HG03439 (cell line): Measurements from ENCODE around the gene BICC1.
"Not testable (repeated sequence)": the region's sequence is repeated elsewhere in the genome, so short reads cannot be mapped to it uniquely, and the experiment has no call there.

Experiments used
- ATAC-seq: cut with Tn5 transposase; IDR thresholded peaks from one replicate; pipeline ENCODE4 v1.9.1; 2021; ENCODE audit warnings: mild to moderate bottlenecking, moderate library complexity; ENCODE audit not compliant: unreplicated experiment

The BICC1 gene

DNA sequence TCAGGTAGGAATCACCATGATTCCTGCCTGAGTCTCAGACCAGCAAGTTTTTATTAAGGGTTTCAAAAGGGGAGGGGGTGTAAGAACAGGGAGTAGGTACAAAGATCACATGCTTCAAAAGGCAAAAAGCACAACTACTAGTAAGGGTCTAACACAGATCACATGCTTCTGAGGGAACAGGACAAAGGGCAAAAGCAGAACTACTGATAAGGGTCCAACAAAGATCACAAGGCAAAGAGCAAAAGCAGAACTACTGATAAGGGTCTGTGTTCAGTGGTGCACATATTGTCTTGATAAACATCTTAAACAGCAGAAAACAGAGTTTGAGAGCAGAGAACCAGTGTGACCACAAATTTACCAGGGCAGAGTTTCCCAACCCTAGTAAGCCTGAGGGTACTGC, 84.5 kb downstream of the BICC1 start:
- ATAC-seq, result not testable (repeated sequence)

DNA sequence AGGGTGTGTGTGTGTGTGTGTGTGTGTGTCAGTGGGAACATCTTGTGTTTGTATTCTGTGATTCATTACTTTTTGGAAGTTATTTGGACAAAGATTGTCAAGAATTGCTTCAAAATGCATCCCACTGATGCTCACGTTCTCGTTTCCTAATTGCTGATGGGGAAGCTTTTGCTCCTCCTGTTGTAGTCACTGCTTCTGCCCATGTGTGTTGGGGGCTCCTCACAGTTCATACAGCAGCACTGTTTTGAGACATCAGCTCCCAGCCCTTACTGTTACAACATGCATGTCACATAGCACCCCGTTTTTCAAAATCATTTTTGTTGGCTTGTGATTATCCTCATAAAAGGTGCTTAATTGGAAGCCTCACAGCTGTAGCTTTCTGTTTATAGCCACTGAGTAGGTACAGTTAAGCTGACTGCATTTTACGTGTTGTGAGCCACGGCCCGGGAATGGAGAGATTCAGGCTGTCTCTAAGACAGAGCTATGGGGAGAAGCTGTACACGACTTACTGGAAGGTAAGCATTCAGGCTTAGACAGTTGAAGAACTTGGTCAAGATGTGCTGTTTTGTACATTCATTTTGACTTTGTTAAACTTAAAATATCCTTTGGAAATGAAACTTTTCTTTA, 87.4 kb downstream of the BICC1 start:
- ATAC-seq, result no peak

DNA sequence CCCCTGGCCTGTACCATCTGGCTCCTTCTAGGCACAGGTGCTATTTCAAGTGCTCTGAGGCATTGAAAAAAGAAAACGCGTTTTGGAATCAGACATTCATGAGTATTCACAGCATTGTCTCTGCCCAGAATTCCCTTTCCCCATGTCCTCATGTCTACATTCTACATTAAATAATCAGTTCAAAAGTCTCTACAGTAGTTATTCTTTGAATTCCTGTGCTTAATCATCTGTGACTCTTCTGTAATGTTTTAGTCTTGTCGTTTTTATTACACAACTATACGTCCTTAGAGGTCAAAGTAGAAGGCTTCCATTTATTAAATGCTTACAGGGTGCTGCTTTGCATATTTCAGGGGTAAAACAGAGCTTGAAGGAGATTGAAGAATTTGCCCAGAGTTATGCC, 95.7 kb downstream of the BICC1 start:
- ATAC-seq, result no peak

DNA sequence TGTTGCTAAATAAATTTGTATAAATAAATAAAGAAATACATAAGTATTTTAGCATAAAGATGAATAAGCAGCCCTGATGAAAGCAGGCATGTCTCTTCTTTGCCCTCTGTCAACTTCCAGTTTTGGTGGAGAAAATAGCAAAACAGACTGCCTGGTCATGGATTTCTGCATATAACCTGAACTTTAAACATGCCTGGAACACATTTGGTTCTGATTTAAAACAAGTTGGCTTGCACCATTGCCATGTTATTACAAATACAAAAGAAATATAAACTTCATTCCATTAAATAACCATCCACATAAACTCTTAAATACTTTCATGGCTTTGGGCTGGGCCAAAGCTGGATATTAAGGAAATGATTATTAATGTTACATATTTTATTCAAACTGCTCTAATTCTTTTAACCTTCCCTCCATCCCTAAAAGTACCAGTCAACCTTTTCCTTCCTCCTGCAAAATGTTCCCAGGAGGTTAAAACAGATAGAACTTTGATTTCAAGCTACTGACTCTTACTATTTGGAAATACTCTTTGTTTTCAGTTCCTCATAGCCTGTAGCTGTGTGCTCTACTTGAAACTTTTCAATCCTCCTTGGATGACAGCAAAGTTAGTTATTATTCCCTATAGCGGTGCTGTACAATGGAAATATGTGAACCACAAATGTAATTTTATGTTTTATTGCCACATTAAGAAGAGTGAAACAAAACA, 96.3 kb downstream of the BICC1 start:
- ATAC-seq, result no peak

DNA sequence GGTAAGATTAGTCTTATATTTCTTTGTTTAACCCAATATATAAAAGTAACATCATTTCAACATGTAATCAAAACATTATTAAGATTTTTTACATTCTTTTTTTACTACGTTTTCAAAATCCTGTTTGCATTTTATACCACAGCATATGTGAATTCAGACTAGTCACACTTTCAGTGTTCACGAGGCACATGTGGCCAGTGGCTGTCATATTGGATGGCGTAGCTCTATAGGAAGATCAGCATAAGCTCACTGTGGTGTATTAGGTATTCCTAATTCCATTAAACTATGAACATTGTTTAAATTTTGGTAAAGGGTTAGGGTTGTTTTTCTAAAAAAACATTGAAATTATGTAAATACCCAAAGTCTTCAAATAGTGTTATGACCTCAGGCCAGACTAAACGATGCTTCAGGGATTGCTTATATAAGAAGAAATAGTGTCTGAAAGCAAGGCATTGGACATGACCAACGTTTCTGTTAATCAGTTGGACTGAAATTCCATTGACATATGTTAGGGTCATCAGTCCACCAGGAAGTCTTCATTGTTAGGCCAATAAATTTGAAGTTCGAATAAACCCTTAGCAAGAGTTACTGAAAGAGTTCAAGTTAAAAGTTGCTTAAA, 97.0 kb downstream of the BICC1 start:
- ATAC-seq, result no peak

DNA sequence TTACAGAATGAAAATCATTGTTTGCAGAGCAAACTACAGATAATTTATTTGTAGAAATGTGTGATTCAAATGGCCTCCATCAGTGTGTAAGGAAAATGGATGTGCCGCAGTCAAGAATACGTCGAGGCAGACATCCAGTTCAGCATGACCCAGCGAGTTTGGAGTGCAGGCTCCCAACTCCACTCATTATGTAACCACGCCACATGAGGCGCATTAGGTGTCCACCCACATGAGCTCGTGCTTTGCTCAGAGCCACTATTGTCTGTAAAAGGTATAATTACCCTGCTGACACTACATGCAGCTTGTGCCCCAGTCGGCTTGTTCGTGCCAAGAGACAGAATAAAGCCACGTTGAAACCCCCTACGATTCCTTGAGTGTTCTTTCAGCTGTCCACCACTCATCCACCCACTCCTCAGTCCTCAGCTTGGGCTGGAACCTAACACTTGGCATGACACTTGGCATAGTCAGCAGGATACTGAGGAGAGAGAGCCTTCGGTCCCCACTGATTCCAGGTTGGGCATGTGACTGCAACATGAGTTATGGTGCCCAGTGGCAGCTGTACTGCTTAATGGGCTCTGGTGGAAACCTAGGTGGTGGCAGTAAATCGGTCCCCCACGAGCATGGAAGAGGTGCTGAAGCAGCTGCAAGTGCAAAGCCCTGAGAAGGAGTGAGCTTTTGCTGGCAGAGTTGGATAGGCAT, 102.7 kb downstream of the BICC1 start:
- ATAC-seq, result no peak

DNA sequence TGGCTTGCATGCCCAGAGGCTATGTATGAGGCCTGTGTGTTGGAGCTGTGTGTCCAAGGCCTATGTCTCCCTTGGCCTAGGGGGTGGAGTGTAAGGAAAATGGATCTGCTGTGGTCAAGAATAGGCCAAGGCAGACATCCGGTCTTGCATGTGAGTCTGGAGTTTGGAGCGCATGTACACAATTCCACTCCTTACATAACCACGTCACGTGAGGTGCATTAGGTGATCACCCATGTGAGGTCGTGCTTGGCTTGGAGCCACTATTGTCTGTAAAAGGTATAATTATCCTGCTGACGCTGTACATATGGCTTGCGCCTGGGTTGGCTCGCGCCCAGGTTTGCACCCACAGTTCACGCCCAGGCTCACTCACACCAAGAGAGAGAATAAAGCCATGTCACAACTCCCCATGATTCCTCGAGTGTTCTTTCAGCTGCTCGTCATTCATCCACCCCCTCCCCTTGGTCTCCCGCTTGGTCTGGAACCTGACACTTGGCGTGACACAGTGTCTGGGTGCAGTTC, 105.5 kb downstream of the BICC1 start:
- no peak for ATAC-seq

DNA sequence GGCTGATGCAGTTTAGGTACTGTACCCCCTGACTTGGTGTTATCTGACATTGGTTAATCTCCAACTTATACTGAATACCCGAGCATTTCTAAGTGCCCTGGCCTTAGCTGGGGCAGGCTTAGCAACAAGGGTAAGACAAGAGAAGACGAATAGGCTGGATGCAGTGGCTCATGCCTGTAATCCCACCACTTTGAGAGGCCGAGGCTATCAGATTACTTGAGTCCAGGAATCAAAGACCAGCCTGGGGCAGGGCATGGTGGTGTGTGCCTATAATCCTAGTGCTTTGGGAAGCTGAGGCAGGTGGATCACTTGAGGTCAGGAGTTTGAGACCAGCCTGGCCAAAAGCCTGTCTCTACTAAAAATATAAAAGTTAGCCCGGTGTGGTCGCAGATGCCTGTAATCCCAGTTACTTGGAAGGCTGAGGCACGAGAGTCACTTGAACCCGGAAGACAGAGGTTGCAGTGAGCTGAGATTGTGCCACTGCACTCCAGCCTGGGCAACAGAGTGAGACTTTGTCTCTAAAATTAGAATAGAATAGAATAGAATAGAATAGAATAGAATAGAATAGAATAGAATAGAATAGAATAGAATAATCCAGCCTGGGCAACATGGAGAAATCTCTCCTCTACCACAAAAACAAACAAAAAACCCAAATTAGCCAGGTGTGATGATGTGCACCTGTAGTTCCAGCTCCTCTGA, 108.9 kb downstream of the BICC1 start:
- ATAC-seq, result no peak

DNA sequence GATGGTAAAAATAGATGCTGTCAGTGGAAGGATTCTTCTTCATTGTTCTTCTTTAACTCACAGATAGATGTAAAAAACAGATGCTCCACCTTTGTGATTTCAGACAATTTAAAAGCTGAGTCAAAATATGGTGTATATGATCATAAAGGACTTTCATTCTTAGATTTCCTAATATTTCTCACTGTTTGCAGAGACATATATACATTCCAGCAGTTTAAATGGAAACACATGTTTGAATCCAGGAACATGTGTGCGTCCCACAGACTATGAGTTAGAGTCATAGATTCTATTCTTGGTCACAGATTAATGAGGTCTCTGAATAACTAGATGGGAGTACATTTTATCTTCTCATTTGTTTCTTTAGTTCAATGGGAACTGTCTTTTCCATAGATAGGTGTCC, 109.6 kb downstream of the BICC1 start:
- no peak for ATAC-seq

DNA sequence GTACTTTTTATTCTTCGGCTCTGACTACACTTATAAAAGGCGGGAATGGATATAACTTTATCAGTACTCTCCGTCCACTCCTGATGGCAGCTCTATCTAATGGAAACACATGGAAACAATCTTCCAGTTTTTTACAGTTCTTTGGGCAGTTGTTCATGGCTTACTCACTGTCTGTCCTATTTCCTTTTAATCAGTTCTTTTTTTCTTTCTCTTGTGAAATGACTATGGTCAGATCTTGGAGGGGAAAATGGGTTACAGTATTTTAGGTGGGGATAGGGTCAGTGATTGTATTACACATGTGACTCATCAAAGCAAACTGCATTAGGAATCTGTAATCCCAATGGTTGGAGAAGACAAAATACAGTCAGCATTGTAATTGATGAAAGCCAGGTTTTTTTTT, 112.4 kb downstream of the BICC1 start:
- ATAC-seq, result no peak

DNA sequence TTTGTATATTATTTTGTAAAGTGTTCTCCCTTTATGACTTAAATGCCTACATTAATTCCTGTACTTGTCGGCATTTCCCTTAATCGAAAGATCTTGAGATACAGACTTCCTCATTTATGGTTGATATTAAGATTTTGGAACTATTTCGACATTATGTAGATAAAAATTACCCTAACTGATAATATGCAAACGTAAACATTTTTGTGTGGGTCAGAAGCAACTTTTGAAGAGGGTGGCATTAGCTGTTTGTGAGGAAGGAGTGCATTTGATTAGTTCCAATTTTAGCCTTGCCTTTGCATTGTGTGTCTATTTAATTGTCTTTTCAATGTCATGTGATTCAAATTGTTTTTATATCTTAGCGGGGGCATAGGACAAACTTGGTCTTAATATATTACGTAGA, 114.7 kb downstream of the BICC1 start:
- ATAC-seq, result no peak

DNA sequence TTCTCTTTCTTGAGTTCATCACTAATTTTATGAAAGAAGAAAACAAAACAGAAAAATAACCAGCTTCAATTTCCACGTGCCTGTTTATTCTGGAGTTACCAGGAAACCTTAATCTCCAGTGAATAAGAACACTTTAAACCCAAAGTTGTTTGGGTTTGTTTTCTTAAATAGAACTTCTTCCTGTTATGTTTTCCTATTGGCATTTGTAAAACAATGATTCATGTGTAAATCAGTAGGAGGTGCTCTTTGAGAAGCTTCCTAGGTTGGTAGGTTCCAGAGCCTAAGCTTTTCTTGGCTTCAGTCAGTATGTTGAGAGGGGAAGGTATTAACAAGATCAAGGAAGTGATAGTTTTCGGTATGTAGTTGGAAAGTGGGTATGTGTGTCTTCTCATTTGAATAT, 119.0 kb downstream of the BICC1 start:
- no peak for ATAC-seq

DNA sequence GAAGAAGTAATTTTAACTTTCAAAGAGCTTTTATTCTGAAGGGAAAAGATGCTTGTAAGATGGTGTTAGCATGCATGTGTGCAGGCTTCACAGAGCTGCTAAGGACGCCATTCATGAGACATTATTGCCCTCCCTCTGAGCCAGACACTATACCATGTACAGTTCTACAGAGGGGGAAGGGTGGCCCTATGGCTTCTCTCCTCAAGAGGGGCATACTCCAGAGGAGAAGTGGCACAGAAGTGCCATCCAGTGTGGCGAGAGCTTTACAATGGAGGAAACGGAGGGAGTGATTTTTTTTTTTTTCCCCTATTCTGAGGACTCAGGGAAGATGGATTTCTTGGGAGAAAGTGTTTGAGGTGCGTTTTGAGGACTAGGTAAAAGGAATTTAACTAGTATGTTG, 119.5 kb downstream of the BICC1 start:
- ATAC-seq, result no peak

DNA sequence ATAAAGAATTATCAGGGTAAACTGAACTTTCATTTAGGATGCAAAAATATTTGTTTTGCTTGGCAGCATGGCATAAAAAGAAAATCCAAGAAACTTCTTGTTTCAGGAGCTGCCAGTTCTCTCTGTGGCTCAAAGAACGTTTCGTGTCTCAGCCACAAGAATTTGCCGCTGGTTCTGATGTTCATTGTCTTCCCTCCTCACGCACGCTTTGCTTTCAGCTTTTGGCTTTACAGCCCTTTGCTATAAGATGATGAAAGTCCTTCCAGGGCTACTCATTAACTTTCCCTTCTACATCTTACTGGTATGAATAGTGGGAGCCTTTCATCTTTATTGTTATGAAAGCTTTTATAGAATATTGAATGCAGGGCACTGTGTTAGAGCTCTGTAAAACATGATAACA, 124.7 kb downstream of the BICC1 start:
- ATAC-seq, result no peak

DNA sequence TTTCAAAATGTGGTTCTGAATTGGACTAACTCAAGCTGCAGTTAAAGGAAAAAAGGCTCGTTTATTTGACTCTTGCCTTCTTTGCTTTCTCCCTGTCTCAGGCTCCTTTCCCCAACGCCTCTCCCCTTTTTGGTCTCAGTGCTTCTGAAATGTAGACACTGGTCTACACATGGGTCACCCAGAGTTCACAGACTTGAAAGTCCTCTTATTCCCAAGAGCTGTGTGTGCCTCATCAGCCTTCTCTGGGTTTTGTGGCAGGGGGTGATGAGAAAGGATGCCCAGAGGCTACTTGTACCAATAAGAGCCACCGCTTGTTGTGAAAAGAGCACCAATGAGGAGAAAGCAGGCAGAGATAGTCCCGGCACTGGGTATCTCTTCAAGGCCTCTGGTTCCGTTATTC, 125.7 kb downstream of the BICC1 start:
- ATAC-seq, result no peak

DNA sequence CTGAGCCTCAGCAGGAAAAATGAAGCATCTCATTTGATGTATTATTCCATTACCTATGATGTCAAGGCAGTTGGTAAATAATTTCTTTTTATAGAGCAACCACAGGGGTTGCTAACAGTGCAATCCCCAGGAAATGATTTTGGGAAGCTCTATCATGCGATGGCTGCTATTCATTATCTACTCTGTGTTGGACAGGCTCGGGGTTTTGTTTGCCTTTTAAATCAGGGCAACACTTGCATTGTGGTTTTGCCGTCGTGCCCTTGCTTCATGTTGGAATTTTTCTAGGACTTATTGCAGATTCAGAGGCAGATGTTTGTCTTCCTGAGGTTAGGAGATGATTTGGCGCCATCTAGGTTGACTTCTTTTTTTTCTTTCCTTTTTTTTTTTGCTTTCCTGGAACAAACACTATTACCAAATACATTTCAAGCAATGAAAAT, 128.4 kb downstream of the BICC1 start:
- no peak for ATAC-seq

DNA sequence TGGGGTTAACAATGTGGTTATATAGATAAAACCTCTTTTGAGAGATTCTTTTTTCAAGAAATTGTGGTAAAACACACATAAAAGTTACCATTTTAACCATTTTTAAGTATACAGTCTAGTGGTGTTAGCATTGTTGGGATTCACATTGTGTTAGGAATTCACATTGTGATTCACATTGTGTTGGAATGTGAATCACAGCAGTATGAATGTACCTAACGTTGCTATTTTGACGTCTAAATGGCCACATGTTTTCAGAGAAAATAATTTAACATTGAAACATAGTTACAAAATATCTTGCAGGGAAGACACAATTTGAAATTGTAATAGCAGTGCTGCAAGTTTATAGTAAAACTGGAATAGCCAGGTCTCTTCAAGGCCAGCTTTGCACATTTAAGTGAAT, 129.0 kb downstream of the BICC1 start:
- ATAC-seq, result no peak

DNA sequence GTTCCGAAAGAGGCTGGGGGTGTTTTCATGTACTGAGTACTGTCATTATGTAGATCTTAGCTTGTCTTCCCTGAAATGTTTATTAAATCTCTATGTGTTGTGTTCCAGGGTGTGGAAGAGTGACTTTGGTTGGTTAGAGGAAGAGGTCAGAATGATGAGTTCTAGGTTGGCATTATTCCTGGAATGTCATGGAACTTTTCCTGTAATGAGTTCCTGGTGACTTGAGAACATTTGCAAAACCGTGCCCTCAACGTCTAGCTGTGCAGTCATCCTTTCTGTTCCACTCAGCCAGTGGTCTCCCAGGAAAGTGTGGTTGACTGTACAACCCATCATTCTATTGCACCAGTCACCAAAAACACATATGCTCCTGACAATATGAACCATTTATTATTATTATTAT, 129.6 kb downstream of the BICC1 start:
- no peak for ATAC-seq

DNA sequence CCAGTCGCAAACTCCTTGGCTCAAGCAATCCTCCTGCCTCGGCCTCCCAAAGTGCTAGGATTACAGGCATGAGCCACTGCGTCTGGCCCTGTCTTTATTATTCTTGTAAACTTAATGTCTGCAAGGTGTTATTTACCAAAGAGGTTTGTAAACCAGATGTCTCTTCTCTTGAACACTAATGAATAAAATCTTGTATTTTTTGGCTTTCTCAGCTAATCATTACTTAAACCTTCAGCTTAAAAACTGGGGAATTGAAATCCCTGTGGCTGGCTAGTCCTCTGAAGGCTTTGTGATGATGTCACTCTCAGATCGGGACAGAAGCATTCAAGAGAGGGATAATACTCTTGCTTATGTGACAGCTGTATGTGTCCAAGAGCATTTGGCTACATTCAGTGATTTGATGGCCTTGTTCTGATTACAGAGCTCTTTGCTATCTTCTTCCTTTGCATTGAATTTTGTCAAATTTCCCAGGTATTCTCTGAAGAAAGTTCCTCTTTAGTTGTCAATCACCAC, 130.3 kb downstream of the BICC1 start:
- ATAC-seq, result no peak

DNA sequence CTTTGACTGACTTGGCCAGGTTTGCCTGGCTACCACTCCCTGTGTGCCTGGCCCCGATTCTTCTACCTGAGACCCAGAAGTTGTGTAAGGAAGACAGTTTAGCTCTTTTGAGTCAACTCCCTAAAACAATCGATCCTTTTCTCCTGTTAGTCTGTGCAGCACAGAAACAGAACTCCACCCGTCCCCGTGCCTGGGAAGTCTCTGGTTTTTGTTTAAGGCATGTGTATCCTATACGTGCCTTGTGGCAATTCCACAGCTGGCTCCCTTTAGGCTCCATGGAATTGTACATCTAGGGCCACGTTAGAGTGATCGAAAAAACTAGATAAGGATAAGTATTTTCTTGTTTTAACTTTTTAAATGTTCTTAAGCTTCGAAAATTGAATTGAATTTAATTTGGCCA, 131.6 kb downstream of the BICC1 start:
- ATAC-seq, result no peak
